HG02678 (cell line): ENCODE measurements around the gene ARL9.
"Not testable (repeated sequence)": the region's sequence is repeated elsewhere in the genome, so short reads cannot be mapped to it uniquely, and the experiment has no call there.

Experiments
- ATAC-seq: cut with Tn5 transposase; IDR thresholded peaks from one replicate; pipeline ENCODE4 v1.9.1; 2021; ENCODE audit warnings: mild to moderate bottlenecking, moderate library complexity; ENCODE audit not compliant: unreplicated experiment

ARL9 gene

GRCh38 chr4:56505269-56506130, at the start of gene ARL9:
Gene ARL9, plus strand, starts transcription at chr4:56505791. Its CDS starts 72 bp downstream, at chr4:56505863.
- ATAC-seq: peak; percentile 77

- ATAC-seq: no peak
Measured at GRCh38 chr4:56460085-56460484, 45.5 kb upstream of the ARL9 start.

GRCh38 chr4:56462157-56462556, 43.4 kb upstream of the ARL9 start:
- no peak for ATAC-seq

GRCh38 chr4:56463711-56464110, 41.9 kb upstream of the ARL9 start:
- ATAC-seq: no peak

GRCh38 chr4:56464581-56464980, 41.0 kb upstream of the ARL9 start:
- ATAC-seq: no peak

GRCh38 chr4:56465599-56466295, 39.8 kb upstream of the ARL9 start:
- ATAC-seq: no peak

GRCh38 chr4:56466296-56466761, 39.3 kb upstream of the ARL9 start:
- ATAC-seq: not testable (repeated sequence)

- ATAC-seq: no peak
Measured at GRCh38 chr4:56466910-56467283, 38.7 kb upstream of the ARL9 start.

- ATAC-seq: peak; percentile 91
Measured at GRCh38 chr4:56467284-56468096, 38.1 kb upstream of the ARL9 start, which contains the start of gene SRP72. Gene SRP72, plus strand, starts transcription at chr4:56467617. Its CDS starts 19 bp downstream, at chr4:56467636.

GRCh38 chr4:56468097-56468422, 37.5 kb upstream of the ARL9 start:
- peak; percentile 52 for ATAC-seq

GRCh38 chr4:56469489-56470210, 35.9 kb upstream of the ARL9 start:
- ATAC-seq: no peak

- ATAC-seq: peak; percentile 98
Measured at GRCh38 chr4:56475917-56476316, 29.7 kb upstream of the ARL9 start.

GRCh38 chr4:56477192-56477702, 28.3 kb upstream of the ARL9 start:
- ATAC-seq: no peak

GRCh38 chr4:56480691-56481090, 24.9 kb upstream of the ARL9 start:
- ATAC-seq: no peak

GRCh38 chr4:56496241-56496640, 9.3 kb upstream of the ARL9 start:
- ATAC-seq: no peak

- no peak for ATAC-seq
Measured at GRCh38 chr4:56511098-56511497, 5.5 kb downstream of the ARL9 start.

GRCh38 chr4:56512166-56512565, 6.6 kb downstream of the ARL9 start:
- ATAC-seq: no peak

- no peak for ATAC-seq
Measured at GRCh38 chr4:56513517-56513916, 7.9 kb downstream of the ARL9 start.

- ATAC-seq: peak; percentile 93
Measured at GRCh38 chr4:56530269-56531148, 24.9 kb downstream of the ARL9 start.
